Liver (tissue), 9 donors: ENCODE results near the gene ARL3. TPM values are rescaled to one million over a fixed set of nuclear protein-coding genes. Genes with fewer than 3 reads are reported as not detected.

Source experiments
- DNase-seq: peaks from one replicate; pipeline ENCODE4 v3.0.0-alpha.2; 2017; ENCODE audit warnings: low spot score
- H3K27ac ChIP-seq, 2 donors: one replicate each; pipeline ENCODE4 v1.7.0; 2013; ENCODE audit warnings: inconsistent platforms in 2 of 2, low read length in 2 of 2, control low read depth in 1 of 2, low read depth in 1 of 2, mild to moderate bottlenecking in 1 of 2
- H3K27me3 ChIP-seq, 4 donors: one replicate each; pipeline versions ENCODE4 v1.6.1 to v1.7.0; 2013; ENCODE audit warnings: low read length in 3 of 4, inconsistent platforms in 1 of 4, mild to moderate bottlenecking in 1 of 4, moderate library complexity in 1 of 4; ENCODE audit not compliant: control insufficient read depth in 4 of 4, insufficient read depth in 4 of 4
- H3K36me3 ChIP-seq, 4 donors: one replicate each; pipeline versions ENCODE4 v1.6.1 to v1.7.0; 2013; ENCODE audit warnings: low read length in 3 of 4, mild to moderate bottlenecking in 3 of 4, low read depth in 1 of 4, moderate library complexity in 1 of 4; ENCODE audit not compliant: control insufficient read depth in 4 of 4, insufficient read depth in 3 of 4
- H3K4me1 ChIP-seq, 4 donors: one replicate each; pipeline versions ENCODE4 v1.6.1 to v1.7.0; 2013; ENCODE audit warnings: low read length in 3 of 4, mild to moderate bottlenecking in 3 of 4, moderate library complexity in 1 of 4; ENCODE audit not compliant: control insufficient read depth in 4 of 4, insufficient read depth in 4 of 4
- H3K4me3 ChIP-seq, 3 donors: one replicate each; pipeline versions ENCODE4 v1.6.1 to v1.7.0; 2013; ENCODE audit warnings: low read length in 3 of 3, control low read depth in 1 of 3, low read depth in 1 of 3, mild to moderate bottlenecking in 1 of 3
- H3K9ac ChIP-seq, 2 donors: one replicate each; pipeline ENCODE4 v1.7.0; 2013; ENCODE audit warnings: low read length in 2 of 2, mild to moderate bottlenecking in 2 of 2, moderate library complexity in 2 of 2, control low read depth in 1 of 2, low read depth in 1 of 2
- H3K9me3 ChIP-seq, 4 donors: one replicate each; pipeline versions ENCODE4 v1.6.1 to v1.7.0; 2013; ENCODE audit warnings: low read length in 3 of 4; ENCODE audit not compliant: control insufficient read depth in 4 of 4
- FOXA2 ChIP-seq: IDR thresholded peaks from 2 replicates; pipeline ENCODE4 v1.6.1; 2016; ENCODE audit warnings: antibody characterized with exemption
- GABPA ChIP-seq, 2 donors: IDR thresholded peaks in 1 of 2; conservative IDR thresholded peaks in 1 of 2; 2 replicates each; pipeline ENCODE4 v1.6.1; 2016; ENCODE audit warnings: antibody characterized with exemption in 2 of 2, mild to moderate bottlenecking in 1 of 2, moderate library complexity in 1 of 2
- HNF4A ChIP-seq, 2 donors: conservative IDR thresholded peaks; 2 replicates each; pipeline ENCODE4 v1.6.1; 2016; ENCODE audit warnings: antibody characterized with exemption in 2 of 2, mild to moderate bottlenecking in 2 of 2
- HNF4G ChIP-seq: IDR thresholded peaks from 2 replicates; pipeline ENCODE4 v1.6.1; 2016; ENCODE audit warnings: antibody characterized with exemption
- JUND ChIP-seq, 2 donors: IDR thresholded peaks; 2 replicates each; pipeline ENCODE4 v1.6.1; 2016; ENCODE audit warnings: antibody characterized with exemption in 2 of 2
- NR2F2 ChIP-seq: IDR thresholded peaks from 2 replicates; pipeline ENCODE4 v1.6.1; 2016; ENCODE audit warnings: antibody characterized with exemption
- RAD21 ChIP-seq, 2 donors: IDR thresholded peaks; 2 replicates each; pipeline ENCODE4 v1.6.1; 2016; ENCODE audit warnings: antibody characterized with exemption in 2 of 2, mild to moderate bottlenecking in 2 of 2
- REST ChIP-seq: IDR thresholded peaks from 2 replicates; pipeline ENCODE4 v1.6.1; 2016; ENCODE audit warnings: antibody characterized with exemption, mild to moderate bottlenecking
- RXRA ChIP-seq, 2 donors: IDR thresholded peaks; 2 replicates each; pipeline ENCODE4 v1.6.1; 2017 to 2018; ENCODE audit warnings: antibody characterized with exemption in 2 of 2, mild to moderate bottlenecking in 1 of 2
- SP1 ChIP-seq: IDR thresholded peaks from 2 replicates; pipeline ENCODE4 v1.6.1; 2018; ENCODE audit warnings: antibody characterized with exemption, mild to moderate bottlenecking
- TAF1 ChIP-seq: conservative IDR thresholded peaks from 2 replicates; pipeline ENCODE4 v1.6.1; 2016; ENCODE audit warnings: antibody characterized with exemption, mild to moderate bottlenecking
- YY1 ChIP-seq: IDR thresholded peaks from 2 replicates; pipeline ENCODE4 v1.6.1; 2016; ENCODE audit warnings: antibody characterized with exemption, mild to moderate bottlenecking
- WGBS: extraction: QIAGEN DNeasy Blood & Tissue Kit; methylation state at CpG from one replicate; pipeline ENCODE4 v1.1.7; 2013; 5-methylcytosine and 5-hydroxymethylcytosine counted together
- polyA plus RNA-seq, 2 donors: library from polyadenylated mRNA; stranded (reverse) in 1 of 2; unstranded in 1 of 2; fragments of 200-250 nt in 1 of 2; fragments of >200 nt in 1 of 2; fragmentation: Nextera tagmentation in 1 of 2; extraction: Ambion mirVana in 1 of 2; gene quantifications; one replicate each; pipeline versions ENCODE4 v1.2.1 to v1.2.3, GENCODE V29; 2013 to 2015
- total RNA-seq, 2 donors: library from RNA; depleted of rRNA; stranded (reverse); fragments of >200 nt; gene quantifications; one replicate each; pipeline ENCODE4 v1.2.3, GENCODE V29; 2014
- TF ChIP-seq, protein P1 (sequence below): IDR thresholded peaks from 2 replicates; pipeline ENCODE4 v1.6.1; 2016; ENCODE audit warnings: antibody characterized with exemption
- TF ChIP-seq, protein P2 (sequence below): IDR thresholded peaks from 2 replicates; pipeline ENCODE4 v1.6.1; 2016; ENCODE audit warnings: antibody characterized with exemption
- TF ChIP-seq, protein P3 (sequence below): fragments of 150-350 bp; IDR thresholded peaks from 2 replicates; pipeline ENCODE4 v1.5.1; 2017; ENCODE audit warnings: improper control_type of control experiment, low read depth, low read length; ENCODE audit not compliant: missing input control
- donor health status: healthy.
- donor health status: healthy.
- donor health status: healthy.
- donor health status: healthy.
- donor health status: healthy.

The ARL3 gene
- total and polyA plus RNA-seq, 4 donors: 1.0 to 2.5 (median 2.3) TPM

DNA sequence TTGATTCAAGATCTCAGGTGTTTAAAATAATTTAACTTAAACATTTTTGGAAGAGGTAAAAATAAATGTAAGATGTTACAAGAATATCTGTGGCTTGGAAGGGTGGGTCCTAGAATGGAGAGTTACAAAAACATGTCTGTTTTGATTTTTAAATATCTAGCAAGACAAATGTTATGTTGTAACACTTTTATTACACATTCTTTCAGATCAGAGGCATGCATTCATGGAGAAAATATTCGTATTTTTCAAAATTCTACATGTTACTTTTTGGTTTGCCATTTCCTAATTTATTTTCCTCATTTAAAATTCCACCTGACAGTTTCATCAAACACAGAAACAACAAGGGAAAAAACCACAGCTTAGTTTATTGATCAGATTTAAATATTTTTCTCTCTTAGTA is 39.5 kb upstream of the ARL3 start:
- H3K9ac ChIP-seq: peak overlapping the region in 1 of 2 donors; percentile 58
- WGBS: 87% methylated on average over 1 of the region's 1 CpG
- H3K27me3 ChIP-seq: no peaks in the 10 kb centered on the region
- H3K4me3 ChIP-seq: no peak overlapping the region
- H3K9me3 ChIP-seq: no peaks in the 10 kb centered on the region
- H3K4me1 ChIP-seq: peaks cover 0 to 9% (median 7%) of the 10 kb centered on the region in 4 donors
- no peak for TF ChIP-seq FOXA2
- no peak for TF ChIP-seq YY1
- no peak for TF ChIP-seq SP1
- no peak for TF ChIP-seq TAF1
- TF ChIP-seq, protein P1, sequence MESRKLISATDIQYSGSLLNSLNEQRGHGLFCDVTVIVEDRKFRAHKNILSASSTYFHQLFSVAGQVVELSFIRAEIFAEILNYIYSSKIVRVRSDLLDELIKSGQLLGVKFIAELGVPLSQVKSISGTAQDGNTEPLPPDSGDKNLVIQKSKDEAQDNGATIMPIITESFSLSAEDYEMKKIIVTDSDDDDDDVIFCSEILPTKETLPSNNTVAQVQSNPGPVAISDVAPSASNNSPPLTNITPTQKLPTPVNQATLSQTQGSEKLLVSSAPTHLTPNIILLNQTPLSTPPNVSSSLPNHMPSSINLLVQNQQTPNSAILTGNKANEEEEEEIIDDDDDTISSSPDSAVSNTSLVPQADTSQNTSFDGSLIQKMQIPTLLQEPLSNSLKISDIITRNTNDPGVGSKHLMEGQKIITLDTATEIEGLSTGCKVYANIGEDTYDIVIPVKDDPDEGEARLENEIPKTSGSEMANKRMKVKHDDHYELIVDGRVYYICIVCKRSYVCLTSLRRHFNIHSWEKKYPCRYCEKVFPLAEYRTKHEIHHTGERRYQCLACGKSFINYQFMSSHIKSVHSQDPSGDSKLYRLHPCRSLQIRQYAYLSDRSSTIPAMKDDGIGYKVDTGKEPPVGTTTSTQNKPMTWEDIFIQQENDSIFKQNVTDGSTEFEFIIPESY: no peak
- TF ChIP-seq JUND (IDR thresholded peaks at IDR 0.05): no peak
- TF ChIP-seq NR2F2: no peak
- TF ChIP-seq HNF4A (conservative IDR thresholded peaks at IDR 0.05): no peak
- TF ChIP-seq GABPA (IDR thresholded peaks at IDR 0.05 in 1 of 2, conservative IDR thresholded peaks at IDR 0.05 in 1 of 2): no peak
- TF ChIP-seq, protein P2, sequence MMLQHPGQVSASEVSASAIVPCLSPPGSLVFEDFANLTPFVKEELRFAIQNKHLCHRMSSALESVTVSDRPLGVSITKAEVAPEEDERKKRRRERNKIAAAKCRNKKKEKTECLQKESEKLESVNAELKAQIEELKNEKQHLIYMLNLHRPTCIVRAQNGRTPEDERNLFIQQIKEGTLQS: no peak
- TF ChIP-seq RXRA (IDR thresholded peaks at IDR 0.05): no peak
- TF ChIP-seq REST: no peak
- TF ChIP-seq, protein P3, sequence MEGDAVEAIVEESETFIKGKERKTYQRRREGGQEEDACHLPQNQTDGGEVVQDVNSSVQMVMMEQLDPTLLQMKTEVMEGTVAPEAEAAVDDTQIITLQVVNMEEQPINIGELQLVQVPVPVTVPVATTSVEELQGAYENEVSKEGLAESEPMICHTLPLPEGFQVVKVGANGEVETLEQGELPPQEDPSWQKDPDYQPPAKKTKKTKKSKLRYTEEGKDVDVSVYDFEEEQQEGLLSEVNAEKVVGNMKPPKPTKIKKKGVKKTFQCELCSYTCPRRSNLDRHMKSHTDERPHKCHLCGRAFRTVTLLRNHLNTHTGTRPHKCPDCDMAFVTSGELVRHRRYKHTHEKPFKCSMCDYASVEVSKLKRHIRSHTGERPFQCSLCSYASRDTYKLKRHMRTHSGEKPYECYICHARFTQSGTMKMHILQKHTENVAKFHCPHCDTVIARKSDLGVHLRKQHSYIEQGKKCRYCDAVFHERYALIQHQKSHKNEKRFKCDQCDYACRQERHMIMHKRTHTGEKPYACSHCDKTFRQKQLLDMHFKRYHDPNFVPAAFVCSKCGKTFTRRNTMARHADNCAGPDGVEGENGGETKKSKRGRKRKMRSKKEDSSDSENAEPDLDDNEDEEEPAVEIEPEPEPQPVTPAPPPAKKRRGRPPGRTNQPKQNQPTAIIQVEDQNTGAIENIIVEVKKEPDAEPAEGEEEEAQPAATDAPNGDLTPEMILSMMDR: no peak
- peak overlapping the region; percentile 44 to 58 for H3K27ac ChIP-seq
- no peaks in the 10 kb centered on the region for H3K36me3 ChIP-seq
- DNase-seq: no peak

- TF ChIP-seq TAF1: no peak
- peak in 1 of 2 donors; percentile 29 for TF ChIP-seq RXRA (IDR thresholded peaks at IDR 0.05)
- TF ChIP-seq HNF4A (conservative IDR thresholded peaks at IDR 0.05): peak; percentile 29 to 45
- TF ChIP-seq, protein P2: no peak
- peak; percentile 20 for TF ChIP-seq HNF4G
- peak; percentile 85 to 94 for TF ChIP-seq RAD21 (IDR thresholded peaks at IDR 0.05)
- TF ChIP-seq, protein P3: peak; percentile 48
- no peak overlapping the region for H3K4me3 ChIP-seq
- peak overlapping the region in 1 of 2 donors; percentile 58 for H3K9ac ChIP-seq
- H3K9me3 ChIP-seq: no peaks in the 10 kb centered on the region
- peak overlapping the region; percentile 44 to 58 for H3K27ac ChIP-seq
- 77% methylated on average over 4 of the region's 4 CpGs for WGBS
- peaks cover 0 to 9% (median 7%) of the 10 kb centered on the region in 4 donors for H3K4me1 ChIP-seq
- no peak for DNase-seq
- no peaks in the 10 kb centered on the region for H3K36me3 ChIP-seq
- H3K27me3 ChIP-seq: no peaks in the 10 kb centered on the region
Measured at GRCh38 chr10:102752934-102753664, 38.9 kb upstream of the ARL3 start.
